ENCODE measurements around the gene SPOCK1.

DNA sequence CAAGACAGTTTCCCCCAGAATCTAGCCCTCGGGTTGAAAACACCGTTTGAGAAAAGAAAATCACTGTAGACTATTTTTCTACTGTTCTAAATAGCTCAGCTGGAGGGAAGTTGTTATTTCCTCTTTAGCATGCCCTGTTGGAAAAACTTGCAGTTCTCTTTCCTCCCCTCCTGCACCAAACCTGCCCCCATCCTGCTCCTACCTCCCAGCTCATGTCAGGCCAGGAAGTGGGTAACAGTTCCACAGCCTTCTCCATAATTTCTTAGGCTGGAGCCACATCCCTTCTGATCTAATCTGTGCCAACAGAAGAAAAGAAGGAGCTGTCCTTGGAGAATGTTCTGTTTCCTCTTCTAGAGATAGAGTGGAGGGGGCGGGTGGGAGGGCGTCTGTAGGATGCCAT, 437.7 kb downstream of the SPOCK1 start:
- TF ChIP-seq CTCF (IDR thresholded peaks at IDR 0.05; ENCODE audit: low read depth, low read length, missing input control) (no peak), ATF3 (IDR thresholded peaks at IDR 0.05) (no peak), YY1 (IDR thresholded peaks at IDR 0.05) (no peak), EGR1 (IDR thresholded peaks at IDR 0.05; ENCODE audit: low read depth in 2 of 2) (no peak), RAD21 (IDR thresholded peaks at IDR 0.05) (no peak), TAF1 (conservative IDR thresholded peaks at IDR 0.05) (no peak), GABPA (IDR thresholded peaks at IDR 0.05 in 1 of 2, conservative IDR thresholded peaks at IDR 0.05 in 1 of 2) (no peak), ZBTB33 (IDR thresholded peaks at IDR 0.05) (no peak), JUND (IDR thresholded peaks at IDR 0.05) (no peak)
- TF ChIP-seq, protein P1, sequence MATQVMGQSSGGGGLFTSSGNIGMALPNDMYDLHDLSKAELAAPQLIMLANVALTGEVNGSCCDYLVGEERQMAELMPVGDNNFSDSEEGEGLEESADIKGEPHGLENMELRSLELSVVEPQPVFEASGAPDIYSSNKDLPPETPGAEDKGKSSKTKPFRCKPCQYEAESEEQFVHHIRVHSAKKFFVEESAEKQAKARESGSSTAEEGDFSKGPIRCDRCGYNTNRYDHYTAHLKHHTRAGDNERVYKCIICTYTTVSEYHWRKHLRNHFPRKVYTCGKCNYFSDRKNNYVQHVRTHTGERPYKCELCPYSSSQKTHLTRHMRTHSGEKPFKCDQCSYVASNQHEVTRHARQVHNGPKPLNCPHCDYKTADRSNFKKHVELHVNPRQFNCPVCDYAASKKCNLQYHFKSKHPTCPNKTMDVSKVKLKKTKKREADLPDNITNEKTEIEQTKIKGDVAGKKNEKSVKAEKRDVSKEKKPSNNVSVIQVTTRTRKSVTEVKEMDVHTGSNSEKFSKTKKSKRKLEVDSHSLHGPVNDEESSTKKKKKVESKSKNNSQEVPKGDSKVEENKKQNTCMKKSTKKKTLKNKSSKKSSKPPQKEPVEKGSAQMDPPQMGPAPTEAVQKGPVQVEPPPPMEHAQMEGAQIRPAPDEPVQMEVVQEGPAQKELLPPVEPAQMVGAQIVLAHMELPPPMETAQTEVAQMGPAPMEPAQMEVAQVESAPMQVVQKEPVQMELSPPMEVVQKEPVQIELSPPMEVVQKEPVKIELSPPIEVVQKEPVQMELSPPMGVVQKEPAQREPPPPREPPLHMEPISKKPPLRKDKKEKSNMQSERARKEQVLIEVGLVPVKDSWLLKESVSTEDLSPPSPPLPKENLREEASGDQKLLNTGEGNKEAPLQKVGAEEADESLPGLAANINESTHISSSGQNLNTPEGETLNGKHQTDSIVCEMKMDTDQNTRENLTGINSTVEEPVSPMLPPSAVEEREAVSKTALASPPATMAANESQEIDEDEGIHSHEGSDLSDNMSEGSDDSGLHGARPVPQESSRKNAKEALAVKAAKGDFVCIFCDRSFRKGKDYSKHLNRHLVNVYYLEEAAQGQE (IDR thresholded peaks at IDR 0.05): no peak
